ENCODE results near the gene VOPP1. TPM values are rescaled to one million over a fixed set of nuclear protein-coding genes. Genes with fewer than 3 reads are reported as not detected.

Gene VOPP1
- total RNA-seq, 1 experiment from 2014 or later = 170 TPM

DNA sequence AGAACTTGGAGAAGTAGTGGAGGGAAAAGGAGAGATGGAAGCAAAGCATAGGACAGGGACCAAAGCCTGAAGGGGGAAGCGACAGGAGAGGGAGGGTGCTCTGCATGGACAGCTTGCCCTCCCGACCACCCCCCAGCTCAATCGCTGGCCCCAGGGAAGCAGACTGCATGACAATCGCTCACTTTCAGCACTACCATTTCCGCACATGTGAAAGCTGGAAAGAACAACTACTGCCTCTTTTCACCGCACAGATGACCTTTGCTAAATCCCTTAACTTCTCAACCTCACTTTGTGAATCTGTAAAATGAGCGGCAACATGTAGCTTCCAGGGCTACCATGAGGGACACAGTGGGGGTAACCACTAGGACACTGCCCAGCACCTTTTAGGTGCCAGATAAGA is 17.1 kb downstream of the VOPP1 start:
- no peak for DNase-seq (ENCODE audit: low read depth)

GRCh38 chr7:55554038-55554437 is 18.3 kb downstream of the VOPP1 start:
- DNase-seq (ENCODE audit: low read depth) = no peak

GRCh38 chr7:55553024-55553345 is 19.3 kb downstream of the VOPP1 start:
- DNase-seq (ENCODE audit: low read depth) = no peak

DNA sequence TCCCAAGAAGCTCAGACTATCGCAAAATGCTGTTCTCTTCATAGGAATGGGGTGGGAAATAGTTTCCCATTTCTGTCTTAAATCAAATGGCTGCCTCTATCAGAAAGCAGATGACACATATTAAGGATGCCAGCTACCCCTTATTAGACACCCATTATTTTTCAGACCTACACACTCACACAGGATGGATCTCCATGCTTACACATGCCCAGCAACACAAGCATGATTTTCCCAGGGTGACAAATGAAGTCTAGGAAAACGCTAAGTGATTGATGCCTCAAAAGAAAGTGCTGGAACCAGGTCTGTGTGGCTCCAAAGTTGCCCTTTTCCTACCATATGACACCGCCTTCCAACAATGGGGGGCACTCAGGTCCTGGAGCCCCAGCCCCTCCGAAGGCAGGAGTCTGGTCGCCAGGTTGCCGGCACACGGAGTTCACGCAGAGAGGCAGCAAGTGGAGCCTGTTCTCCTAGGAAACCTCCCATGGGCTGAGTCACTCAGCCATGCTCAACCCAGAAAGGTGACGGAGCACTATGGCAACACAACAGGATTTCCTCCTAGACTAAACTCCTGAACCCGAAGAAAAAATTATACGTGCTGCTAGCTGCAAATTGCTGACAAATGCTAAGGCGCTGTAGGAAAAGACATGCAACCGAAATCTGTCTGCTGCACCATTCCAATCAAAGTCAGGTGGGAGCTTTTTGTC is 19.8 kb downstream of the VOPP1 start:
- DNase-seq (ENCODE audit: low read depth) = peak; percentile 96

- DNase-seq (ENCODE audit: low read depth) = no peak
These were observed 21.3 kb downstream of the VOPP1 start for GRCh38 chr7:55550841-55551537.

DNA sequence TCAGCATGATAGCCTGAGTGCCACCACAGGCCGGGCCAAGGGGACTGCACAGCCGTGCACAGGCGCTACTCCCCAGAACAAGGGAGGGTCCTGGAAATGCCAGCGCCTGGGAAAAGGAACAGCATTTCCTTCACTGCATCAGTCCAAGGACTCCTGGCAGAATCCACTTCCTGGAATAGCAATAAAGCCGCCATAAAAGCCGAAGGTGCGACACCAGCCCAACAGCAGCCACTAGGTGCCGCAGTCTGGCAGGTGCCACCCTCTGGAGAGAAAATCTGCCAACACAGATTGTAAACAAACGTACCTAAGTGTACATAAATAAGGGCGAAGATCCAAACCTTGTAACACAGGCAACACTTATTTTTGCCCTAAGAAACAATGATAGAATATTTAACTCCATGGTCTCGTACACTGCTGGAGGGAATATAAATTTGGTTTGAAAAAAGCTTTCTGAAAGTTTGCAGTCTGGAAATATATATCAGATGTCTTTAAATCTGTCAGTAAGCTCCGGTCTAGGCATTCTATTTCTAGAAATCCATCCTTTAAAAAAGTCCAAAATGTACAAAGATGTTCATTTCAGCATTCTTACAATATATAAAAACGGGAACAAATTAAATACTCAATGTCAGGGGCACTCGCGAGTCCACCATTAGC is 22.2 kb downstream of the VOPP1 start:
- no peak for DNase-seq (ENCODE audit: low read depth)

DNA sequence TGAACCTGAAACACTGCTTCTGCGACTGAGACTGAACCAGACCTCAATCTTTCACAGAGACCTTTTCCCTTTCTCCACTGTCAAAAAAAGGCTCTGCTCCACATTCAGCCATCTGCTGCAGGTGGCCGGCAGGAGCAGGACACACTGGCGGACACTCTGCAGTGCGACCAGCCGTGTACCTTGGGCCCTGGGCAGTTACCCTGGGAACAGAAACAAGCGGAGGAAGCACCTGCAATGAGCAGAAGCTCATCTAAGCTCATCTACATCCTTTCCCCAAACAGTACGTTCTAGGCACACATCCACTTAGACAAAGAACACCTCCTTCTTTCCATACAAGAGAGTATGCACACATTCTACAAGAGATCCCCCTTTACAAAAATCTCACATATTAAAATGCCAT is 22.8 kb downstream of the VOPP1 start:
- no peak for DNase-seq (ENCODE audit: low read depth)

DNA sequence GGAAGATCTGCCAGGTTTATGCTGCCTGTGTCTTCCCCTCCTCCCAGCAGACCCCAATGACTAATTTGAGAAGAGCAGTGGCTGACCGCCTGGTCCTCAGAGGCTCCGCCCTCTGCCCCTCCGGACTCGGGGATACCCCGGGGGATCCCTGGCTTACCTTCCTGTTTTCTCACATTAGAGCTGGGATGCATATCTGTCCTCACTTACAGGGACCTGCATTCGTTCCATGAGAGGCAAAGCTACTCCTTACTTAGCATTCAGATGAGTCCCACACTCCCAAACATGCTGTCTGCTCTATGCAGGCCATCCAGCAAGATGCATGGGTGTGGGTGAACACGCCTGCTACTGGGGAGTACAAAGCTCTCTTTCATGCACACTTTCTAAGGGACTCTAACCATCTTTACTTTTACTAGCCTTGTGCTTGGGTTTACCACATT is 24.0 kb downstream of the VOPP1 start:
- DNase-seq (ENCODE audit: low read depth) = no peak

DNA sequence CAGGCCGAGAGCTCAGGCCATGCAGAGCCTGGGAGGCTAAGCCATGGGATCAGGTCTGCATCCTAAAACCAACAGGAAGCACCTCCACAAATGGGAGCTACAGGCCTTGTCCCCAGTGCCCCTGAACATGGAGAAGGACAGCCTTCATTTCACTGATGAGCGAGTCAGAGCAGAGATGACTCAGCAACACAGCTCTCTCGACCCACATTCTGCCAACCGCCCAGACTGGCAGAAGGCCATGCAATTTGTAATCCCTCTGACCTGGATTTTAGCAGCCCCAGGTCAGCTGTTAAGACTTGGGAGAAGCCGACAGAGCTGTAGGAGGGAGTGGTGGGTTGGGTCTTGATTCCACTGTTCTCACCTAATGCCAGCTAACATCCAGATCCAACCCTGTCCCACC is 25.5 kb downstream of the VOPP1 start:
- DNase-seq (ENCODE audit: low read depth) = peak; percentile 99

GRCh38 chr7:55545496-55545895 is 26.8 kb downstream of the VOPP1 start:
- peak; percentile 93 for DNase-seq (ENCODE audit: low read depth)

DNA sequence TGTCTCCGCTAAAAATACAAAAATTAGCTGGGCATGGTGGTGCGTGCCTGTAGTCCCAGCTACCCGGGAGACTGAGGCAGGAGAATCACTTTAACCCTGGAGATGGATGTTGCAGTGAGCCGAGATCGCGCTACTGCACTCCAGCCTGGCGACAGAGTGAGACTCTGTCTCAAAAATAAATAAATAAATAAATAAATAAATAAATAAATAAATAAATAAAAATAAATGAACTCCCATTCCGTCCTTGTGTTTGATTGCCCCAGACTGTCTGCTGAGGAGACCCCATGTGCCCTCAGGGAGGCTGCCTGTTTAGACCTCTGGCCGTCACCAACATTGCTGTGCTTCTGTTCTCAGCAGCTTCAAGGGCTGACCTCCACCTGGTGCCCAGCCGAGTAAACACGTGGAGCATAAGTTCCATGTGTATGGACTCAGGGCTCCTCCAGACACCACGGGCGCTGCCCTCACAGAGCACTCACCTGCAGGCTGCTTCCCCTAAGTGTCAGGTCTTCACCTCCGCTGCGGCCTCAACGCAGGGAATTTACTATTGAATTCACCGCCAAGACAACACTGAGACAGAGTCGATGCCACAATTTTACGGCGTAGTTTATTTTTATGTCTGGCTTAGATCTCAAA is 32.0 kb downstream of the VOPP1 start:
- DNase-seq (ENCODE audit: low read depth) = no peak

GRCh38 chr7:55539380-55539779 is 32.9 kb downstream of the VOPP1 start:
- DNase-seq (ENCODE audit: low read depth) = peak; percentile 81

DNA sequence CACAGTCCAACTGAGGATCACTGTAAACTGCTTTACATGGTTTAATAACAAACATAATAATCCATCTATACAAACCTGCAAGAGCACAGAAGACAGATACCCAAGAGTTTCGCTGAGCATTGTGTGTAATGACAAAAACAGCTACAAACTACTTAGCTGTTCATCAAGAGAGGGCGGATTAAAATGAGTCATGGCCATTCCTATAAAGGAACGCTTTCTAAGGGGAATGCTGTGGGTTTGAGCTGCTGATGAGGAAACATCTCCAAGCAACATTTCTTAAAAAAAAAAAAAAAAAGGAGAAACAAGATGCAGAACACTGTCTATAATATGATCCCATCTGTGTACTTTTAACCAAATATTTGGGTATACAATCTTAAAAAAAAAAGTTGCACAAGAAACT is 33.8 kb downstream of the VOPP1 start:
- peak; percentile 86 for DNase-seq (ENCODE audit: low read depth)

DNA sequence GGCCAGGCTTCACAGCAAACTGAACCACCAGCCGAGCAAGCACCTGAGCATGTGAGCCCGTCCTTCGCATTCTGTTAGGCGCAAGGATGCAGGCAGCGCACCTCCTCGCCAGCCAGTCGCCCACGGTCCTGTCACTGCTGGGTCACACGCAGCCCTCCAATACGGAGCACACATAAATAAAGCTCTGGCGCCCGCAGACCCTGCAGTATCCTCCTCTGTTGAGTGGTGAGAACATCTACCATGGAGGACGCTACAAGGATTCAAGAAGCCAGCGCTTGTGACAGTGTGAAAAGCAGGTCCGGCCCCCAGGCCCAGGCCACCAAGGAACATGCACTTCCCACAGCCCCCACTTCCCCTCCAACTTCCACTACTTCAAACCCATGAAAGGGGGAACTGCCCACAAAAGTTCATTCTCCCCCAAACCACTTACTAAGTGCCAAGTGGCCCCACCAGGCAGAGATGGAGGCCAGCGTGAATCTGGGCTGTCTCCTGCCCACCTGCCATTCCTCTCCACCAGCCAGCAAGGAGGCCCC is 34.8 kb downstream of the VOPP1 start:
- no peak for DNase-seq (ENCODE audit: low read depth)

DNA sequence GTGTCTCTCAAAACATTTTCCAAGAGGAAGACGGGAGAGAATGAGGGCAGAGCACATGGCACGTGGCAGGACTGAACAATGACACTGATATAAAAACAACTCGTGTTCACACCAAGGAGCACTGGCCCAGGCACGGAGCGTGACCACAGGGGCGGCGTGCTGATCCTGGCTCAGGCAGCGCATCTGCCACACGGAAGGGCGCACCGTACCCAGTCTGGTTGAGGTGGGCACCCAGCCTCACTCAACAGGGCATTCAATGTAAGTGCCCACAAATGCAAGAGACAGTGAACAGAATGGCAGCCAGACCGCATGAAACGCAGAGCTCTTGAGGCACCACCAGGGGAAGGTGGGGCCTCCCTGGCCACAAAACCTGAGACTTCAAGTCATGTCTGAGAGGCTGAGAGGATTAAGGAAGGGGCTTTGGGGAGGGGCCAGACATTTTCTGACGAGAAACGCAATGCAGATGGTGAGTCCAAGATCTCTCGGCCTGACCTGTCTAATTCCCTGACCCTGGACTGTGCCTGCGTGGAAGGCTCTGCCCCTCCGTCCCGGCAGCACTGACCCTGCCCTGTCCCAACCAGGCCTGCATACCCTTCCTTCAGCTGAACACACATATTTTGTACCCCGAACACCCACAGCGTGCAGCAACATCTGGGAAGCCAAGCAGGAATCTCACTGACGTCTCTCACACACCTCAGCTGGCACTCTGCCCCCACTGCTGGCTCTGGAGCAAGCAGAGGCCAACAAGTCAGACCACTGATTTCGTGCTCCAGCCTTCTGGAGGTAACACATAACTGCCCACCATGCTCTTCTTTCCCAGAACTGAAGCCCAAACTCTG is 35.5 kb downstream of the VOPP1 start:
- no peak for DNase-seq (ENCODE audit: low read depth)

GRCh38 chr7:55535617-55536016 is 36.7 kb downstream of the VOPP1 start:
- DNase-seq (ENCODE audit: low read depth) = no peak

DNA sequence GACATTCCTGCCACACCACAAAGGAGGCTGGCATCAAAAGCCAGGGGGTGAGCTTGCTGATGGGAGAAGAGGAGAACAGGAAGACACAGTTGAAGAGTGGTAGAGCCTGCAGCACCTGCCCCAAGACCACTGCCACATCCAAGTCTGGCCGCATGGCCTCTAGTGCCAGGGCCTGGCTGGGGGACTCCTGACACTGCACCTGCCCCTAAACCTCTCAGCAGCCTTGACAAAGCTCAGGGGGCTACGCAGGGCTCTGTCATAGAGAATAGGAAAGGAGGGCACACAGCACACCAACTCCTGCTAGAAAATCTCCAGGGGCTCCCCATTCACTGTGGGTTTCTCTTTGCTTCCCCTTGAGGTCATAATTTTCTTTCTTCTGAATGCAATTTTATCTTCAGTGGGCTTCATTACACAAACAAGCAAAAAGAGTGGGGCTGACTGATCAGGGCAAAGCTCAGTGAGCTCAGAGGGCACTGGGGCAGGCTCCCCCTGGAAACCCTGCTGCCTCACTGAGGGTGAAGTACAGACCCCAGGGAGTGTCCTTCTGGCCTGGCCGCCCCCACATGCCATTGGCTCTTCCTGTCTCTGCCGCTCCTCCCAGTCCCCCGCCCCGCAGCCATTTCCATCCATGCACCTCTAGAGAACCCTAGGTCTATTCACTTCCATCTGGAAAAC is 37.2 kb downstream of the VOPP1 start:
- no peak for DNase-seq (ENCODE audit: low read depth)

GRCh38 chr7:55534262-55534915 is 37.9 kb downstream of the VOPP1 start:
- DNase-seq (ENCODE audit: low read depth) = peak; percentile 85

DNA sequence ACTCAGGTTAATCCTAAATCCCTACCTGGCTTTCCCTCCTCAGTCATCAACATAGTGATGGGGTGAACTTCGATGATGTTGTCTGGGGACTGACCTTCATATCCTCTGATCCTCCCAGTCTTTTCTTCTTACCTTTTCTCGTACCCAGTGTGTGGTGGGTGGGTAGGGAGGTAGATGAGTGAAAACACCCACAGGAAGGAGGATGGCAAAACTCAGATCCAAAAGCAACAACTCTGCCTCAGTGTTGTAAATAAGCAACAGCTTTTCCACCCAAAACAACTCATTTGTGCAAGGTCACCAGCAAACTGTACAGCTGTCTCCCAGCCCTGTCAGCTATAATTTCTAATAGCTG is 38.6 kb downstream of the VOPP1 start:
- no peak for DNase-seq (ENCODE audit: low read depth)

DNA sequence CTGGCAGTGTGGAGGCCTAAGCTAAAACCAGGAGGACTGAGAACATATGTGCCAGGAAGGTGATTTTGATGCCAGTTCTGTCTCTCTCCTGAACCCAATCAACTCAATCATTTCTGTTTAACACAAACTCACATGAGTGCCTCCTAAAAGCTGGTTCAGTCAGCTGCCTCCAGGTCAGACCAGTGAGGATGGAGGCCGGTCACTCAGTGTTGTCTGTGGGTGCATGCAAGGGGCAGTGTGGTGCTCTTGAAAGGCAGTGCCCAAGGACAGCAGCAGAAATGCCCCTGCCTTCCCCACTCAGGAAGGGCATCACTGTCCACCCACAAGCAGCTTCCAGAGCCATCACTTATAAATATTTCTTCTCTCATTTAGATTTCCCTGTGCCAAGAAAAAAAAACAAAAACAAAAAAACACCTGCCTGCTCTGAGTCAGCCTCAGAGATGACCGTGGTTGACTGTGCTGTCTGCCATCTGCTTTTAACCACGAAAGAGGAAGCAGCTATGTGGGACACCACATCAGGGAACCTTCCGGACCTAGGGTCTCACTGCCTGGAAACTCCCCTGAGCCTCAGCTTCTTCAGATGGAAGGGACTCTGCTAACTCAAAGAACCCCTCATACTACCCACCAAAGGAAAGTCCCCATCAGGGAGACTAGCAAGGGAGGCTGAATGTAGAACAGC is 39.1 kb downstream of the VOPP1 start:
- peak; percentile 86 for DNase-seq (ENCODE audit: low read depth)

Data from Daoy (cell line).